GM18909 (cell line): ENCODE measurements around the gene SMARCD3.

Experiments used
- ATAC-seq: cut with Tn5 transposase; IDR thresholded peaks from one replicate; pipeline ENCODE4 v1.9.1; 2021; ENCODE audit warnings: mild to moderate bottlenecking; ENCODE audit not compliant: unreplicated experiment, poor library complexity

The SMARCD3 gene

GRCh38 chr7:151238924-151239836 is 9.3 kb downstream of the SMARCD3 start:
- no peak for ATAC-seq

- ATAC-seq: no peak
Observed at GRCh38 chr7:151238190-151238810, 10.2 kb downstream of the SMARCD3 start.

GRCh38 chr7:151237244-151238189 is 11.0 kb downstream of the SMARCD3 start:
- ATAC-seq: no peak

GRCh38 chr7:151236406-151236805 is 12.1 kb downstream of the SMARCD3 start:
- ATAC-seq: no peak

- ATAC-seq: no peak
Observed at GRCh38 chr7:151235091-151235787, 13.3 kb downstream of the SMARCD3 start.

- ATAC-seq: no peak
Observed at GRCh38 chr7:151233804-151234203, 14.7 kb downstream of the SMARCD3 start.

GRCh38 chr7:151232917-151233701 is 15.4 kb downstream of the SMARCD3 start:
- ATAC-seq: peak; percentile 23

- ATAC-seq: peak; percentile 97
Observed at GRCh38 chr7:151232091-151232916, 16.2 kb downstream of the SMARCD3 start, which contains the start of gene CHPF2. CHPF2 (plus strand) TSS chr7:151232483; CDS start chr7:151234012, 1,529 bp downstream.

- ATAC-seq: no peak
Observed at GRCh38 chr7:151231080-151231479, 17.4 kb downstream of the SMARCD3 start.

- ATAC-seq: no peak
Observed at GRCh38 chr7:151229249-151229648, 19.2 kb downstream of the SMARCD3 start.

GRCh38 chr7:151228024-151228866 is 20.2 kb downstream of the SMARCD3 start:
- ATAC-seq: no peak

GRCh38 chr7:151226875-151227782 is 21.4 kb downstream of the SMARCD3 start, which contains the start of gene ABCF2:
ABCF2 (minus strand) TSS chr7:151227205; CDS start chr7:151226458, 747 bp downstream.
- peak; percentile 99 for ATAC-seq

GRCh38 chr7:151226560-151226874 is 22.0 kb downstream of the SMARCD3 start:
- ATAC-seq: peak; percentile 16

- ATAC-seq: no peak
Observed at GRCh38 chr7:151225948-151226510, 22.5 kb downstream of the SMARCD3 start.

GRCh38 chr7:151223728-151224127 is 24.8 kb downstream of the SMARCD3 start:
- no peak for ATAC-seq

GRCh38 chr7:151218170-151218569 is 30.3 kb downstream of the SMARCD3 start:
- ATAC-seq: no peak
